Neural crest cell (in vitro differentiated cells): Measurements from ENCODE around the gene ZCCHC14. TPM values are rescaled to one million over a fixed set of nuclear protein-coding genes. Genes with fewer than 3 reads are reported as not detected.

Source experiments
- DNase-seq: peaks from one replicate; pipeline ENCODE4 v3.0.0; 2021; ENCODE audit warnings: low read depth, mixed read lengths, low spot score
- H3K27ac Mint-ChIP-seq: one replicate; pipeline ENCODE4 v1.8.0; 2021; ENCODE audit warnings: mild to moderate bottlenecking, mixed read lengths; ENCODE audit not compliant: unreplicated experiment
- H3K27me3 Mint-ChIP-seq: 2 replicates; pipeline ENCODE4 v1.8.0; 2021; ENCODE audit warnings: low read depth, mild to moderate bottlenecking, mixed read lengths
- H3K36me3 Mint-ChIP-seq: 2 replicates; pipeline ENCODE4 v1.8.0; 2021; ENCODE audit warnings: low read depth, mild to moderate bottlenecking, mixed read lengths
- H3K4me1 Mint-ChIP-seq: 2 replicates; pipeline ENCODE4 v1.8.0; 2021; ENCODE audit warnings: mixed read lengths
- H3K4me3 Mint-ChIP-seq: one replicate; pipeline ENCODE4 v1.8.0; 2021; ENCODE audit warnings: mild to moderate bottlenecking, mixed read lengths
- H3K9me3 Mint-ChIP-seq: 2 replicates; pipeline ENCODE4 v1.8.0; 2021; ENCODE audit warnings: mixed read lengths
- CTCF ChIP-seq: fragments of 200-600 bp; sonication (generic); conservative IDR thresholded peaks from 2 replicates; pipeline ENCODE4 v1.5.0; 2021; ENCODE audit warnings: antibody characterized with exemption, mild to moderate bottlenecking
- long read RNA-seq: library from polyadenylated mRNA; unstranded; transcript quantifications from one replicate; pipeline ENCODE4 v2.0.0, GENCODE V29; 2020
- total RNA-seq: library from RNA; stranded (reverse); gene quantifications from 2 replicates; pipeline ENCODE4 v1.2.1, GENCODE V29; 2021

Gene ZCCHC14
- 45.5 and 46.9 TPM in 2 replicates for total RNA-seq
- long read RNA-seq, partial matches to known transcripts, result 5 of 21 reads
- long read RNA-seq, other reads (novel, unspliced or antisense), result 16 of 21 reads

GRCh38 chr16:87492721-87493607 lies at the start of gene ZCCHC14:
Gene ZCCHC14, minus strand, starts transcription at chr16:87493024. Its CDS starts 786 bp downstream, at chr16:87492238.
- DNase-seq, result peak; percentile 99
- Mint-ChIP-seq H3K36me3 (no peaks in the 10 kb centered on the region), H3K4me3 (peak within 1 kb of the TSS; percentile 93), H3K27ac (peak within 1 kb of the TSS; percentile 95), H3K4me1 (peaks cover 32% of the 10 kb centered on the region), H3K27me3 (no peaks in the 10 kb centered on the region), H3K9me3 (no peaks in the 10 kb centered on the region)
- no peak for TF ChIP-seq CTCF

- no peak for DNase-seq
- no peaks in the 10 kb centered on the region for H3K36me3 Mint-ChIP-seq
- no peak for TF ChIP-seq CTCF
- peaks cover 5% of the 10 kb centered on the region for H3K9me3 Mint-ChIP-seq
- H3K4me3 Mint-ChIP-seq, result no peak overlapping the region
- no peak overlapping the region for H3K27ac Mint-ChIP-seq
- H3K4me1 Mint-ChIP-seq, result peaks cover 33% of the 10 kb centered on the region
- H3K27me3 Mint-ChIP-seq, result peaks cover 11% of the 10 kb centered on the region
These were observed 49.0 kb upstream of the ZCCHC14 start for GRCh38 chr16:87541872-87542234.

- H3K9me3 Mint-ChIP-seq, result peaks cover 2% of the 10 kb centered on the region
- TF ChIP-seq CTCF, result no peak
- peak; percentile 37 for DNase-seq
- peaks cover 16% of the 10 kb centered on the region for H3K27me3 Mint-ChIP-seq
- no peaks in the 10 kb centered on the region for H3K36me3 Mint-ChIP-seq
- peak overlapping the region; percentile 62 for H3K27ac Mint-ChIP-seq
- H3K4me1 Mint-ChIP-seq, result peaks cover 33% of the 10 kb centered on the region
- H3K4me3 Mint-ChIP-seq, result no peak overlapping the region
These were observed 48.5 kb upstream of the ZCCHC14 start for GRCh38 chr16:87541147-87541871.

- Mint-ChIP-seq H3K4me1 (peaks cover 33% of the 10 kb centered on the region), H3K27ac (peak overlapping the region; percentile 78), H3K4me3 (peak overlapping the region; percentile 51), H3K27me3 (peaks cover 19% of the 10 kb centered on the region), H3K9me3 (peaks cover 2% of the 10 kb centered on the region), H3K36me3 (no peaks in the 10 kb centered on the region)
- TF ChIP-seq CTCF, result no peak
- DNase-seq, result no peak
These were observed 48.0 kb upstream of the ZCCHC14 start for GRCh38 chr16:87540897-87541146.

GRCh38 chr16:87540072-87540896 lies 47.5 kb upstream of the ZCCHC14 start:
- Mint-ChIP-seq H3K27me3 (peaks cover 22% of the 10 kb centered on the region), H3K9me3 (peaks cover 4% of the 10 kb centered on the region), H3K36me3 (no peaks in the 10 kb centered on the region), H3K4me1 (peaks cover 33% of the 10 kb centered on the region), H3K27ac (peak overlapping the region; percentile 78), H3K4me3 (peak overlapping the region; percentile 51)
- no peak for TF ChIP-seq CTCF
- DNase-seq, result no peak
